SHP77 treated with DMSO at 0.1 percent for 48 hours (cell line): ENCODE measurements around the gene PIGT.

Experiments used
- DNase-seq: peaks from one replicate; lab custom pipeline; 2025; lab: John Stamatoyannopoulos, UW

PIGT gene

GRCh38 chr20:45400346-45401031 is 15.5 kb upstream of the PIGT start:
- DNase-seq, result no peak

GRCh38 chr20:45402946-45403345 is 13.0 kb upstream of the PIGT start:
- no peak for DNase-seq

DNA sequence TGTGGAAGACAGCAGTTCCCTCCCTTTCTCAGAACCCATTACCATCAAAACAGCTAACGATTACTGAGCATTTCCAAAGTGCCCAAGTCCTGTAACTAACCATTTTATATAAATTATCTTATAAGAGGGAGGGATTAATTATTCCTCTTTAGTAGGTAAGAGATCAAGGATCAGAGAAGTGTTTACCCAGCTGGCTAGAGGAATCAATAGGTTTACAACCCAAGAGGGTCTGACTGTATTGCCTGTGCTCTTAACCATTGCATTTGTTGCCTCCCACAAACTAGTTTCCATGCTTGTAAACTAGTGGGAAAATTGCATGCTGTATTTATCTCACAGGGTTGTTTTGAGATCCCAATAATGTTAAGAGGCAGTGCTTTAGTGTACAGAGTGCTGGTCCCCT is 11.5 kb upstream of the PIGT start:
- peak; percentile 1 for DNase-seq

DNA sequence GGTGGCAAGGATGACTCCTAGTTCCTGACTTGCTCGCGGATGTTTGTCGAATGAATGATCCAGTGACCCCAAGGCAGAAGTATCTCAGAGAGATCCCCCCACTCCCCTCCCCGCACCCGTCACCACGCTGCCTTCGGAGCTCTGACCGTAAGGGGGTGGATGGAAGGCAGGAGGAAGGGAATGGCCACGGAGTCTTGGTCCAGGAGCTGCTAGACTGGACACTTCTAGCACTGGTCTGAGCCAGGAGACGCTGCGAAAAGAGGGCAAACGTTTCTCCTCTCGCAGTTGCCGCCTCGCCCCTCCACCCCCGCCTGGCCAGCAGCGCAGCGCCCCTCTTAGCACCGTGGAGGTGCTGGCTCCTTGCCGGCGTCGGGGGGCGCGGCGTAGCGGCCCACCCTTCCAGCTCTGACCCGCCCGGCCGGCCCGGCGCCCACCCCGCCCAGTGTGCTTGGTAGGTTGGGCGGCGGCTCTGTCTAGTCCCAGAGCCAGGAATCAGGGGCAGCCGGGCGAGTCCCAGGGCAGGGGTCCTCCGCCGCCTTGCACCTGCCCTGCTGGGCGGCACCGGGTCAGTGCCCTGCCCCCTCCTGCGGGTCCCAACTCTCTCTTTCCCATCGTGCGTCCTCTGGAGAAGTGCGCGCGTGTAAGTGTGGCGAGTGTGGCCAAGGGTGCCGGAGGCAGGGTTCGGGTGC is 10.2 kb upstream of the PIGT start:
- no peak for DNase-seq

- DNase-seq, result peak; percentile 27
Observed at GRCh38 chr20:45406260-45407066, 9.5 kb upstream of the PIGT start.

DNA sequence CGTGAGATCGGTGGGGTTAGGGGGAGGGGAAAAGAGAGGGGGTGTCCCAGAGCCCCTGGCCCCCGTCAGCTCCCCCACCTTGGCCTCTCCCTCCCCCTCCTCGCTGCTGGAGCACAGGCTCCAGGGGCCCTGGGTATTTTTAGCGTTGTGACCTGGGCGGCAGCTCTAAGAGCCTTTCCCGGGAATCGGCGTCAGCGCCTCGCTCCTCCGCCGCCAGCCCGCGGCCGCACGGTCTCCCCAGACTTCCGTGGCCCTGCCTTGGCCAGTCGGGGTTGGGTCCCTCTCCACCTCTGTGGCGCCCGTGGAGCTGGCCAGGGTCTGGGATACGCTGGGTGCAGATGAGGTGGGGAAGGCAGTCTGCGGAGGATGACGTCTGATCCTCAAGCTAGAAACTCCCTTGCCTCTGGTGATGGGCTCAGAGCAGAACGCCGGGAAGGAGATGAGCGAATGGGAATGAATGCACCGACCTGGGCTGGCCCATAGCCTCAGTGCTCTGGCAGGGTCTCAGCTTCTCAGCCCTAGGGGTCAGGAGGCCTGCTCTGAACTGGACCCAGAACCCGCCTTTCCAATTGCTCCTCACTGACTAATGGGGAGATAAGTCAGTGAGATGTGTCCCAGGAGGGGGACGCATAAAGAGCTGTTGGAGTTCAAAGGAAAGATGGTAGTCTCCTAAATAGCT is 8.7 kb upstream of the PIGT start:
- peak; percentile 1 for DNase-seq

DNA sequence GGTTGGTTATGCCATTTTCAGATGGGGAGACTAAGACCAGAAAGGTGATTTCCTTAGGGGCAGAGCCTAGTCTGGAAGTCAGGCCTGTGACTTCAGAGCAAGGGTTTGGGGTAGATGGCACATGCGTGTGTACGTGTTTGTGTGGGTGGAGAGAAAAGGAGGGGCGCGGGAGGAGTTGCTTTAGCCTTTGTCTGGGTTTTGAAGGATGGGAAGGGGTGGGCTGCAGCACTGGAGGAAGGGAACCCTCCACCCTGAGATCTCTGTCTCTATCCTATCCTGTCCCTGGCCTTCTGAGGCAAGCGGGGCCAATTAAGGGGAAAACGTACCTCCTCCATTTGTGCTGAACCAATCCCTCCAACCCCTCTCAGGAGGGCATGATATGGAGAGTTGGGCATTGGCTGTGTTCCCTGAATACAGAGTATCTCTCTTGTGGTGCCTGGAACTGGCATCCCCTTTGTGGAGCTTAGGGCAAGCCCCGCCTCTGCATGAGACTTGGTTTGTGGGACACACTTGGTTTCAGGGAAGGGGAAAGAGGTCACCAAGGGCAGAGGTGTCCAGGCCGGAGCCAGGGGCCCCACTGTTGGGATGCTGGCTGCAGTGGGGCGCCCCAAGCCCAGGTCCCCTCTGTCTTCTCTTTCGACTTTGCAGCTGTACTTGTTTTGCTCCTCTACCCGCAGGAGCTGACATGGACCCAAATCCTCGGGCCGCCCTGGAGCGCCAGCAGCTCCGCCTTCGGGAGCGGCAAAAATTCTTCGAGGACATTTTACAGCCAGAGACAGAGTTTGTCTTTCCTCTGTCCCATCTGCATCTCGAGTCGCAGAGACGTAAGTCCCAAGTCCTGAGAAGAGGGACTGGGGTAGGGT is 7.9 kb upstream of the PIGT start, which contains the start of gene DBNDD2:
Gene DBNDD2, plus strand, starts transcription at position 507 of the 863 bp plus-strand sequence. Its CDS starts 179 bp downstream, at position 686.
- DNase-seq, result no peak

- DNase-seq, result no peak
Observed at GRCh38 chr20:45408646-45409213, 7.2 kb upstream of the PIGT start.

GRCh38 chr20:45409521-45410272 is 6.2 kb upstream of the PIGT start:
- DNase-seq, result no peak

DNA sequence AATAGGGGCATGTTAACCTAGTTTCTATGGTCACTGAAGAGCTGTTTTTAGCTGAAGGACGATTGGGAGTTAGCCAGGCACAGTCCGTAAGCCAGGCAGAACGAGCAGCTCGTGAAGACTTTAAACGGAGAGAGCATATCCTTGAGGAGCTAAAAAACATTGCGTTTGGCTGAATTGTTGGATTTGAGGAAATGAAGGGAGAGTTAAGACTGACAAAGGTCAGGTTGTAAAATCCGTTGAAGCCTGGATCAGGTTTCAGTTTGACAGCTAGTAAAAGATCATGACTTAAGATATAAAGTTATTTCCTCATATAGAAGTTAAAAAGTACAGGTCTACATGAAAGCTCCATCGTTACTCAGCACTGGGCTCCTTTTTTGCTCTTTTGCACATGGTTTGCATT is 5.1 kb upstream of the PIGT start:
- DNase-seq, result no peak

DNA sequence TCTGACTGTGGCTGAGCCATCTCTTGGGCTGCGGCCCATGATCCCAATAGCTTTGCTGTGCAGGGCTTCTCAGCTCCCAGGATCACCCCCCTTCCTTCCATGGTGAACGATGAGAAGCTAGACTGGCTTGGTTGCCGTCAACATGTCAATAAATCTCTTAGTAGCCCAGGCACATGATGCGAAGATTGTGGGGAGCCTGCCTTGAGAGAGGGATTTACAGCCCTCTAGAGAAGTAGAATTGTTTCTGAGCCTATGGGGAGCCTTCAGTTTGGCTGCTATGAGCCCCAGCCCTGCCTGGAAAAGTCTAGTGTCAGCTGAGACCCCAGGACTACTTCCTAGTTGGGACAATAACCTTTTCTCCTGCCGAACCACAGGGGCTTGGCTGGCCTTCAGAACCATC is 3.3 kb upstream of the PIGT start:
- no peak for DNase-seq

DNA sequence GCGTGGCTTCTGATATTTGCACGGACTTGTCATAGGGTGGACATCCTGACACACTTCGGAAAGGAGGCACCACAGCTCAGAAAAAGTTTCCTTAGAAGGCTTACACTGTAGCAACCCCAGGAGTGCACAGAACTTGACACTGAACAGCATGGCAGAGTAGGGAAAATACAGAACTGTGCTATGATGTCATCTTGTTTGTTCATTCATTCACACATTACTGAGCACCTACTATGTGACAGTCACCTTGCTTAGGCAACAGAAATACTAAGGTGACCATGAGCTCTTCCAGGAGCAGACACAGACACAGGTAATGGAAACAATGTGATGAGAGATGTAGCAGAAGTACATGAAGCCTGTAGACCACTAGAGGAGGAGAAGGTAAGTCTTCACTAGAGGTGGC is 2.5 kb upstream of the PIGT start:
- no peak for DNase-seq

DNA sequence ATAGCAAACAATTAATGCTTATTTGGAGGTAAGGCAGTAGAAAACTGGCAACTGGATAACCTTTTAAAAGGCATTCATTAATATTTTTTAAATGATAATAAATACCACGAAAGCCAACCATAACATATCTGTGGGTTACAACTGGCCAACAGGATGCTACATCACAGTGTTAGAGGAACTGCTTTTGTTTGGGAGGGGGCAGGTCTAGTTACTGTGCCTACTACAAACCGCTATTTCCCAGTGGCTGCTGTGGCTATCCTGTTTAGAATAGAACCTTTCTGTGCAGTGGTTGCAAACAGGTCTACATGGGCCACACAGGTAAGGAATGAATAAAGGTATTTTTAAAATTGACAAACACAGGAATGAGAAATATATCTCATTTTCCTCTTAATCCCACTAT is 976 bp downstream of the PIGT start:
- no peak for DNase-seq

GRCh38 chr20:45419188-45420091 is 3.5 kb downstream of the PIGT start:
- peak; percentile 98 for DNase-seq

GRCh38 chr20:45420125-45420524 is 4.2 kb downstream of the PIGT start:
- DNase-seq, result no peak

GRCh38 chr20:45423700-45424099 is 7.8 kb downstream of the PIGT start:
- no peak for DNase-seq

- DNase-seq, result no peak
Observed at GRCh38 chr20:45425561-45425960, 9.6 kb downstream of the PIGT start.

- DNase-seq, result no peak
Observed at GRCh38 chr20:45426320-45427016, 10.5 kb downstream of the PIGT start.
